HG02981 (cell line): ENCODE data around the gene DIP2A.
"Not testable (repeated sequence)": the region's sequence is repeated elsewhere in the genome, so short reads cannot be mapped to it uniquely, and the experiment has no call there.

Source experiments
- ATAC-seq: cut with Tn5 transposase; IDR thresholded peaks from one replicate; pipeline ENCODE4 v1.9.1; 2021; ENCODE audit warnings: mild to moderate bottlenecking, moderate library complexity; ENCODE audit not compliant: unreplicated experiment

Gene DIP2A

DNA sequence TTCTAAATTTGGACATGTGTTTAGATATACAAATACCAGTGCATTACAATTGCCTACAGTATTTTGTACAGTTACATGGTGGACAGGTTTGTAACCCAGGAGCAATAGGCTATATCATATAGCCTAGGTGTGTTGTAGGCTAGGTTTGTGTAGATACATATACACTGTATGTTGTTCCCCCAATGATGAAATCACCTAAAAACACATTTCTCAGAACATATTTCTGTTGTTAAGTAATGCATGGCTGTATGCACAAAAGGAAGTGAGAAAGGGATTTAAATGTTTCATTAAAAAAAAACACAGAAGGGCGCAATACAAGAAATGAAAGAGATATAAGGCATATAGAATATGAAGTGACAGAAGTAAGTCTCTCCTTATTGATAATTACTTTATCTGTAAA lies 114.2 kb downstream of the DIP2A start:
- ATAC-seq: no peak

- ATAC-seq: not testable (repeated sequence)
These were observed 119.1 kb downstream of the DIP2A start for GRCh38 chr21:46577786-46578185.

DNA sequence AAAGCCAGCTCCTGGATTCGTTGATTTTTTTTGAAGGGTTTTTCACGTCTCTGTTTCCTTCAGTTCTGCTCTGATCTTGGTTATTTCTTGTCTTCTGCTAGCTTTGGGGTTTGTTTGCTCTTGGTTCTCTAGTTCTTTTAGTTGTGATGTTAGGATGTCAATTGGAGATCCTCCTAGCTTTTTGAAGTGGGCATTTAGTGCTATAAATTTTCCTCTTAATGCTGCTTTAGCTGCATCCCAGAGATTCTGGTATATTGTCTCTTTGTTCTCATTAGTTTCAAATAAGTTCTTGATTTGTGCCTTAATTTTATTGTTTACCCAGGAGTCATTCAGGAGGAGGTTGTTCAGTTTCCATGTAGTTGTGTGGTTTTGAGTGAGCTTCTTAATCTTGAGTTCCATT lies 120.7 kb downstream of the DIP2A start:
- ATAC-seq: not testable (repeated sequence)

DNA sequence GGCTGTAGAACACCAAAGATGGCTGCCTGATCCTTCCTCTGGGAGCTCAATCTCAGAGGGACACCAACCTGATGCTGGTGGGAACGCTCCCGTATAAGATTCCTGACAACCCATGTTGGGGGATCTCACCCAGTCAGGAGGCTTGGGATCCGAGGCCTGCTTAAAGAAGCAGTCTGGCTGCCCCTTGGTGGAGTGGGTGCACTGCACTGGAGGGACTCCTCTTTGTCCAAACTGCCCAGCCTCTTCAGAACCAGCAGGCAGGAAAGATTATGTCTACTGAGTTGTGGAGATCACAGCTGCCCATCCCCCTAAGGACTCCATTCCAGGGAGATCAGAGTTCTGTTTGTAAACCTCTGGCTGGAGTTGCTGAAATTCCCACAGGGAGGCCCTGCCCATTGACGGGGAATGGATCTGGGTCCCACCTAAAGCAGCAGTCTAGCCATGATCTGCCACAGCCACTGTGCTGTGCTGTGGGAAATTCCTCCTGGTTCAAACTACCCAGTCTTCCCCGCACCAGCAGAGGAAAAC lies 123.2 kb downstream of the DIP2A start:
- ATAC-seq: no peak

DNA sequence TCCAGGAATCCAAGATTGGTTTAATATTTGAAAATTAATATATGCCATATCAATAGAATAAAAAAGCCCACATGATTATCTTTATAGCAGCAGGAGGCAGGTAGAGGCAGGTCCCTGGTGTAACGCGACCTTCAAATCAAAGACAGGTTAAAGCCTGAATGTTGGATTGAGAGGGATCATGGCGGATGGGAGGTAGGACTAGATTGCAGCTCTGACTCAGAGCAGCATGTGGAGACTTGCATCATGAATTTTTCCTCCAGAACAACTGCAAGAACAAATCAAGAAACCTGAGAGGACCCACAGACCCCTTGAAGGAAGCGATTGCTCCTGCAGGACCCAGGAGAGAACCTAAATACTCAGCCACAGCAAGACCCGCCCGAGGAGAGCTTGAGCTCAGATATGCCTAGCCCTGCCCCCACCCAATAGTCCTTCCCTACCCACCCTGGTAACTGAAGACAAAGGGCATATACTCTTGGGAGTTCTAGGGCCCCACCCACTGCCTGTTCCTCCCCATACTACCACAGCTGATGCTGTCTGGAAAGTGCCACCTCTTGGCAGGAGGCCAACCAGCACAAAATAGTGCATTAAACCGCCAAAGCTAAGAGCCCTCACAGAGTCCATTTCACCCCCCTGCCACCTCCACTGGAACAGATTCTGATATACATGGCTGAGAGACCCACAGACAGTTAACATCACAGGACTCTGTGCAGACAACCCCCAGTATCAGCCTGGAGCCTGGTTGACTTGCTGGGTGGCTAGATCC lies 126.7 kb downstream of the DIP2A start:
- ATAC-seq: no peak

DNA sequence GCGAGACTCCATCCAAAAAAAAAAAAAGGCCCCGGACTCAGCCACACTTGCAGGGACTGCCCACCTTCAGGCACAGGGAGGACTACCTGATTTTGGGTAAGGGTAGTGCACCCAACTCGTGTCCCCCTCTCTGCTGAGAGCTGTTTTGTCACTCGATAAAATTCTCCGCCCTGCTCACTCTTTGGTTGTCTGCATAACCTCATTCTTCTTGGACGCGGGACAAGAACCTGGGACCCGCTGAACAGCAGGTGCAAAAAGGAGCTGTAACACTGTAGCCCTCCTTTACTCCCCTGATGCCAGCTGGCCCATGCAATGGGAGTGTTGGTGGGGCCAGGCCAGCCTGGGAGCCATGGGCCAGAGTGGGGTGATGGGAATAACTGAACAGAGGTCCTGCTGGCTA lies 135.6 kb downstream of the DIP2A start:
- ATAC-seq: no peak

GRCh38 chr21:46596201-46596600 lies 137.5 kb downstream of the DIP2A start:
- no peak for ATAC-seq

GRCh38 chr21:46597031-46597430 lies 138.3 kb downstream of the DIP2A start:
- ATAC-seq: no peak

- no peak for ATAC-seq
These were observed 139.2 kb downstream of the DIP2A start for GRCh38 chr21:46597896-46598343.

DNA sequence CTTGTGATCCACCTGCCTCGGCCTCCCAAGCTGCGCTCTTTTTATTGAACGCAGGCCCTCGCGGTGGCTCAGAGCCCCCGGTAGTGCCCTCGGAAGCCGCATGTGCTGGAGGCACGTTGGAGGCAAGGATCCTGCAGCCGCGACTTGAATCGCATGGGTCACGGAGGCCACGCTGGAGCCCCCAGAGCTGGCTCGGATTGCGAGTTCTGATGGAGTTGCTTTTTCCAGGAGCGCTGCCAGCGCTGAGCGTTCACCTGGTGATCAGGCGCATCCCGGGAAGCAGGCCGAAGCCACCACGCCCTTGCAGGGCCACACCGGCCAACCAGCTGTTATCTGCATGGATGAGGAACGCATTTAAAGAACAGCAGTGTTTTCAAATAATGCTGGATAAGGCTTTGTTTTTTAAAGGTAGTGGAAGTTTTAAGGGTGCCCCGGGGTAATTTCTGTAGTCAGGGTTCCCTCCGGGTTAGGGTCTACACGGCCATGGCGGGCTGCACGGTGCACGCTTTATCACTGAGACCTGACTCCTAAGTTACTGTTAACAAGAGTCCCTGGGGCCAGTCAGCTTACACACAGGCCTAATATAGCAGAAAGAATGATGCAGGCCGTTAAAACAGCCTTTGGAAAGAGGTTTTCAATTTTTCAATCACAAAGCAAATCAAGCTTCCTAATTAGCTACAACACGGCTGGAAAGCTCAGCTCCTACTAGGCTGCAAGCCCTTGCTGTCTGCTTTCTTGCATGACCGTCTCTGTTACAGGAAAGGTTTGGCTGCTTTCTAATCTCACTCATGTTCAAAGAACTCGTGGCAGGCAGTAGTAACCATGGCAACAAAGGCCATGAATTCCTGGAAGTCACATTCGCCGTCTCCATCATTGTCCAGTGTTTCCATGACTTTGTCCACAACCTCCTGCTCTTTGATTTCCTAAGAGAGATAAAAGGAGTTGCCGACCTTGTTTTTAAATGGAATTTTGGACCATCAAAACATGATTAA lies 140.2 kb downstream of the DIP2A start:
- ATAC-seq: no peak

DNA sequence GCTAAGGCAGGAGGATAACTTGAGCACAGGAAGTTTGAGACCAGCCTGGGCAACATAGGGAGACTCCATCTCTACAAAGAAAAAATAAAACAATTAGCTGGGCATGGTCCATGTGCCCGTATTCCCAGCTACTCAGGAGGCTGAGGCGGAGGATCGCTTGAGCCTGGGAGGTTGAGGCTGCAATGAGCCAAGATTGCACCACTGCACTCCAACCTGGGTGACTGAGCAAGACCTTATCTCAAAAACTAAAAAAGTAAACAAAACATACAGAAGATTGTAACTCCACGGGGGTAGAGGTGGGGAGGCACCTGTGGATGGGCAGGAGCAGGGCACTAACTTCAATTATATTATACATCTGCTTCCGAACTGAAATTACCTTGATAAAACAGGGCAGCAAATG lies 141.6 kb downstream of the DIP2A start:
- ATAC-seq: no peak

DNA sequence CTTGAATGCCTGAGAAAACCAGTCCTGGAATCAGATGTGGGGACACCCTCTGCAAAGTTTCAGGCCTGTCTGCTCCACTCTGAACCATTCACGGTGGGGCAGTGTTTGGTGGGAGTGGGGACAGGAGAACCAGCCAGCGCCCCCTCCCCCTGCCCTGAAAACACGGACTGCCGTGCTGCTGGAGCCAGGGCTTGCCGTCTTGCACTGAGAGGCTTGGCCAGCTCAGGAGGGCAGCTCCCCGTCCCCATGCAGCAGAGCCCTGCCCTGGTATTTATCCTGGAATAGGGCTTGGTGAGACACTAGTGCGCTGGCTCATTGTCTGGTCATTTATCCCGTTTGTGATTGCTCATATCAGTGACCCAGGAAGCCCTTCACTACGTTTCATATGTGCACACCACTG lies 142.3 kb downstream of the DIP2A start:
- no peak for ATAC-seq

DNA sequence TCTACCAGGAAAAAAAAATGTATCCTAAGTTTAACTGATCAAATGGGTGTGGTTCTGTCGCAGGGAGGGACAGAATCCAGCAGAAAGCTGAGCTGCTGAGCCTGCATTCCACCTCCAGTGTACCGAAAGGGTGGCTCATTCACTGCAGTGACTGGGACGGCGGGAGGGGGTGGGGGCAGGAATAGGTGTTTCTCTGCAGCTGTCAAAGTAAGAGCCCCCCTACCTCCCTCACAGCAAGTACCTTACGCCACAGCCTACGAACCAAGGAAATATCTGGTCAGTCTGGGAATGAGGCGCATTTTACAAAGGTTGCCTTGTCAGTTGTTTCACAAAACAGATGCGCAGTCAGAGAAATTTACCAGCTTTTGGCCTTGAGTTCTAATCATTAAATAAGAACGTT lies 144.5 kb downstream of the DIP2A start:
- no peak for ATAC-seq

GRCh38 chr21:46604329-46604974 lies 145.8 kb downstream of the DIP2A start:
- no peak for ATAC-seq

DNA sequence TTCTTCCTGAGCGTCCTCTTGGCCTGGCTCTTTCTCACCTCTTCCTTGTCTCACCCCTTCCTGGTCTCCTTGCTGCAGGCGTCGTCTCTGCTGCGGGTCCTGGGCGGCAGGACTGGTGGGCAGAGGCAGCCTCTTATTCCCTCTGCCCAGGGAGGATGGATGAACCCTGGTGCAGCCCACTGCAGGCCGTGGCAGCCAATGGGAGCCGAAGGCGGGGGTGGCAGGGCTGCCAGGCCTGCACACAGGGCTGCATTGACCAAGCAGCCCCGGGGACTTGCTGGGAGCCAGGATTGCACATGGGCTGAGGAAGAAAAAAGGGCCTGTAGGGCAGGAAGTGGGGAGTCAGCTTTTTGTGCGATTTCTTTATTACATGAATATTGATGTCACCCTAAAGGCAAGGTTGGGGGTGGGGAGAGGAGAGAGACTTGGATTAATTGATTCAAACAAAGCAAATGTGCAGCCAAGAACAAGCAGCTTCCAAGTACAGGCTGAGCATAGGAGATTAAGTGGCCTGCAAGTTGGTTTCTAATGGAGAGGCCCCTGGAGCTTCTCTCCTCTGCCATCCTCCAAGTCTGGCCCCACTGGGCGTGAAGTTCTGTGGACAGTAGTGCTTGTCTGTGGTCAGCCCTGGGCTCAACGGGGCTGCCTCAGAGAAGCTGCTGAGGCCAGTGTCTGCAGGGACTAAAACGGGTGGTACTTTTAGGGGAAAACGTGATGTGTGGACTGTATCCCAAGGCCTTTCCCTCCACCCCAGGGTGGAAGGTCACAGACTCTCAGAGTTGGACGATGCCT lies 146.5 kb downstream of the DIP2A start, which contains the start of gene S100B:
Gene S100B, minus strand, starts transcription at position 108 of the 792 bp plus-strand sequence. CDS start 2,667 bp downstream, outside the sequence.
- no peak for ATAC-seq

DNA sequence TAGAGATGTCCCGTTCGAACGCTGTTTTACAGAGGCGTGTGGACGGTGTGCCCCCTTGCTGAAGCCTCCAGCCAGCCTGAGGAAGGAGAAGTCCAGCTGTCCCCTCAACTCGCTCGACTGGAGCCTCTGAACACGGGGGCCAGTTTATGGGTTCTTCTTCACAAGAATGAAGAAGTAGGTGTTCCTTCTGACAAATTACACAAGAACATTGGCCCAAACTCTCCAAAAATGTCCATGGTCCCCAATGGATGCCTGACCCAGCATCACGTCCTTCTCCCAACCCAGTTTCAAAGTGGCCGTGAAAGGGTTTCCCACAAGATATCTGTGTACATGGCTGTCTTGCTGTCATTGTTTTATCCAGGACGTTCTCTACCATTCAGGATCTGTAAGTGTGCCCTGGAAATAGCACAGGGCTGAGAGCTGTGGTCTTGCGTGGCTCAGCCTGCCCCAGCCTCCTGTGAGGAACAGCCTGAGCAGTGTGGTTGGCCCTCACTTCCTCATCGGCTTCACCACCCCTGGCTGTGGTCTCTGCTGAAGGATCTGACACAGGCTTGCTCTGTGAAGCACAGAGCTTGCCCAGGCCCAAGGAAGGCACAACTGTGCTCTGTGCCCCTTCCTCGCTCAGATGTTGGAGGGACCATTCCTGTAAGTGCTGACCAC lies 147.2 kb downstream of the DIP2A start:
- no peak for ATAC-seq

GRCh38 chr21:46606427-46606813 lies 147.7 kb downstream of the DIP2A start:
- no peak for ATAC-seq

GRCh38 chr21:46607636-46608035 lies 148.9 kb downstream of the DIP2A start:
- no peak for ATAC-seq

DNA sequence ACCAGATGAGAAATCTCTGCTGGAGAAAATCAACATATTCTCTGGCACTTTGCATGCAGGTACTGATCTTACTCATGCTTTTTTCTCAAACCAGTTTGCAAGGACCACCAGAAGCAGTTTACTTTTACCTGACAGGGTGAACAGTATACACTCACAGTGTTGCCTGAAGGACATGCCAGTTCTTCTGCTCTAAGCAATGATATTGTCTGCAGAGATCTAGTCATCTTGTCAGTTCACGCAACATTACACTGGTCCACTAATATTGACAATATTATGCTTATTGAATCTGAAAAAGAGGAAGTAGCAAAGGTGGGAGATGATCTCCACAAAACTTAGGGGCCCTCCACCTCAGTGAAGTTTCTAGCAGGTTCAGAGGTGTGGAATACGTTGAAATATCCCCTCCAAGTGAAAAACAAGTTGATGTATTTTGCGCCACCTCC lies 150.0 kb downstream of the DIP2A start:
- no peak for ATAC-seq
